ENCODE measurements around the gene LRRC49. TPM values are rescaled to one million over a fixed set of nuclear protein-coding genes. Genes with fewer than 3 reads are reported as not detected.
A peak's percentile ranks its signal among the peaks of the same experiment; 100 is the strongest.

Gene LRRC49
- total and polyA plus RNA-seq, 10 of the 15 experiments (the other 5 are each of a cell fraction or from before 2014, with no cell fraction given), result 1.4 to 3.7 (median 2.9) TPM

DNA sequence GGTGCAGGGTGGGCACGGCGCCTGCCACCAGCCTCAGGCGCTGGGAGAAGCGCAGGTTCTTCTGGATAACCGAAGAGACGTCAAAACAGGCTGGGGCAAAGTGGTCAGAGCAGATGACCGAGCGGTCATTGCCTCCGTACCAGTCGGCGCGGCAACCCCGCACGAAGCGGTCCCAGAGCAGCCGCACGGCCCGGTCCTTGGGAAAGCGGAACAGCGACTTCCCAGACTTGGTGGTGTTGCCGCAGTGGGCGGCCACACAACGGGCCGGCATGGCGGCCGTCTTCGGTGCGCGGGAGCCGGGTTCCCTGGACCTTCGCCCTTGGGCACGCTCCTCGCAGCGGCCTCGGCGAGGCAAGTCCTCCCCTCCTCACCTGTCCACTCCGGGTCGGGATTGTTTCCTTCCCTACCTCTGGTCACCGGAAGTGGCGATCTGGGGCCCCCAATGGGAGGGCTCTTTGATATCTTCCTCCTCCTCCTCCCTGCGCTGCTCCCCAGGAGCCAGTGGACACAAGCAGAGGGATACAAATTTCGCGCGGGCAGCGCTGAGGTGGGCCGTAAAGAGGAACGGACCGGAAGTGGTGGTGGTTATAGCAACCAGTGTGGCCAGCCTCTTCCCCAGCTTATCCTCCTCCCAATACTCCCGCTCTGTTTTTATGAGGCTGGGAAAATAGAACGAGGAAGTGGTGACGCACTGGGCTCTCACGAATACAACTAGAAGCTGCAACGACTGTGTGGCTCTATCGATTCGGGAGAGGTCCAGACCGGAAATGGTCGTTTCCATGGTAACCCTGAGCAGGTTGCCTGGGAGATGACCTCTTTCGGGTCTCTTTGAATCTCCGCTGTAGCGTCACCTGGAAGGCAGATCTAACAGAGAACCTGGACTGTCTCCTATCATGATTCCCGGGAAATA, at the start of gene LRRC49, which contains the start of gene THAP10 (continued):
- TF ChIP-seq ZBTB40 (IDR thresholded peaks at IDR 0.05; ENCODE audit: borderline replicate concordance), result peak; percentile 90

- Histone ChIP-seq H3K9me3 (replicated peaks; ENCODE audit: control insufficient read depth, insufficient read depth, low read length) (no peaks in the 10 kb centered on the region), H3K27ac (ENCODE audit: control insufficient read depth, insufficient read depth) (no peak overlapping the region), H3K4me3 (no peak overlapping the region), H3K36me3 (ENCODE audit: control insufficient read depth in 2 of 2, insufficient read depth in 2 of 2, low read length in 1 of 2) (no peaks in the 10 kb centered on the region), H4K20me1 (ENCODE audit: control insufficient read depth, insufficient read depth) (no peaks in the 10 kb centered on the region), H3K9ac (ENCODE audit: control insufficient read depth, insufficient read depth, low read length) (no peak overlapping the region), H2AFZ (ENCODE audit: control insufficient read depth, low read depth, low read length) (no peak overlapping the region), H3K27me3 (replicated peaks in 1 of 2; ENCODE audit: control insufficient read depth in 2 of 2, insufficient read depth in 2 of 2, low read length in 1 of 2) (0 out of 4 replicates have a peak, but pooled peaks cover 0 to 3% of the 10 kb centered on the region in 2 experiments), H3K4me2 (ENCODE audit: control insufficient read depth, insufficient read depth) (no peak overlapping the region), H3K4me1 (ENCODE audit: control insufficient read depth, insufficient read depth, low read length) (no peaks in the 10 kb centered on the region), H3K79me2 (ENCODE audit: control insufficient read depth, insufficient read depth, low read length) (no peaks in the 10 kb centered on the region)
- FAIRE-seq, result no peak
- BruUV-seq (replicated peaks), result no TSS peak
- ATAC-seq, result no peak
- DNase-seq (ENCODE audit: low read depth, low spot score), result no peak
- 78% methylated on average over 6 of the region's 6 CpGs for WGBS (ENCODE audit: insufficient coverage, insufficient replicate concordance, low lambda C conversion rate, missing lambda C conversion rate)
- ChIA-PET CTCF (no interaction called here), POLR2A (no interaction called here), RAD21 (ENCODE audit: unreplicated experiment) (no interaction called here), SMC1A (ENCODE audit: uncharacterized antibody, unreplicated experiment) (interaction anchor here (1.8 kb wide), 1 partner anchor 21 kb away, joined by 6 read pairs; no protein-coding TSS in a partner anchor)
- in situ Hi-C loops (cut with MboI) (no loop called here), intact Hi-C loops (cut with micrococcal nuclease; ENCODE audit: unreplicated experiment) (no loop called here)
- no peak for TF ChIP-seq SUPT20H (IDR thresholded peaks at IDR 0.05; ENCODE audit: borderline replicate concordance, control insufficient read depth, low read depth, low read length)
- TF ChIP-seq RELB (IDR thresholded peaks at IDR 0.05; ENCODE audit: low read depth), result no peak
- no peak for TF ChIP-seq BMI1 (IDR thresholded peaks at IDR 0.05; ENCODE audit: borderline replicate concordance)
- no peak for TF ChIP-seq PAX5 (IDR thresholded peaks at IDR 0.05; ENCODE audit: borderline replicate concordance, low read depth, low read length)
- TF ChIP-seq, protein P1, sequence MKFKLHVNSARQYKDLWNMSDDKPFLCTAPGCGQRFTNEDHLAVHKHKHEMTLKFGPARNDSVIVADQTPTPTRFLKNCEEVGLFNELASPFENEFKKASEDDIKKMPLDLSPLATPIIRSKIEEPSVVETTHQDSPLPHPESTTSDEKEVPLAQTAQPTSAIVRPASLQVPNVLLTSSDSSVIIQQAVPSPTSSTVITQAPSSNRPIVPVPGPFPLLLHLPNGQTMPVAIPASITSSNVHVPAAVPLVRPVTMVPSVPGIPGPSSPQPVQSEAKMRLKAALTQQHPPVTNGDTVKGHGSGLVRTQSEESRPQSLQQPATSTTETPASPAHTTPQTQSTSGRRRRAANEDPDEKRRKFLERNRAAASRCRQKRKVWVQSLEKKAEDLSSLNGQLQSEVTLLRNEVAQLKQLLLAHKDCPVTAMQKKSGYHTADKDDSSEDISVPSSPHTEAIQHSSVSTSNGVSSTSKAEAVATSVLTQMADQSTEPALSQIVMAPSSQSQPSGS (IDR thresholded peaks at IDR 0.05; ENCODE audit: low read length), result no peak
- TF ChIP-seq CTCF (IDR thresholded peaks at IDR 0.05 in 2 of 3, conservative IDR thresholded peaks at IDR 0.05 in 1 of 3; ENCODE audit: control insufficient read depth in 2 of 3, extremely low read depth in 1 of 3, insufficient read depth in 1 of 3, low read depth in 3 of 3, low read length in 3 of 3), result no peak
- TF ChIP-seq TAF1 (IDR thresholded peaks at IDR 0.05; ENCODE audit: borderline replicate concordance, low read depth, low read length), result no peak
- TF ChIP-seq EED (IDR thresholded peaks at IDR 0.05; ENCODE audit: low read depth), result no peak
- no peak for TF ChIP-seq LARP7 (IDR thresholded peaks at IDR 0.05)
Observed at GRCh38 chr15:70845602-70846360, 46.8 kb upstream of the LRRC49 start.

Measured in GM12878 (cell line).